ENCODE results near the gene LRRC4B. TPM values are rescaled to one million over a fixed set of nuclear protein-coding genes. Genes with fewer than 3 reads are reported as not detected.

Gene LRRC4B
- total RNA-seq, 4 donors from 2014 or later: 0.33 to 0.81 (median 0.34) TPM; not detected in 1

GRCh38 chr19:50516964-50517703 is 51.1 kb downstream of the LRRC4B start:
- in situ Hi-C loops (cut with MboI; ENCODE audit: low sequenced_read_pairs in 4 of 4) (no loop called here), intact Hi-C loops (cut with DNase I; ENCODE audit: low total_unique reads) (loop anchor here (10.0 kb wide), 1 partner anchor 288 kb away; no protein-coding TSS in a partner anchor)
- Histone ChIP-seq H3K4me3 (no peak overlapping the region), H3K9me3 (no peaks in the 10 kb centered on the region), H3K27ac (no peak overlapping the region), H3K4me1 (no peaks in the 10 kb centered on the region), H3K27me3 (peaks cover 0 to 8% (median 4%) of the 10 kb centered on the region in 3 donors), H3K36me3 (no peaks in the 10 kb centered on the region)
- TF ChIP-seq CTCF (IDR thresholded peaks at IDR 0.05 in 4 of 5, conservative IDR thresholded peaks at IDR 0.05 in 1 of 5) (no peak), POLR2A (IDR thresholded peaks at IDR 0.05) (no peak)
- ATAC-seq (no peak), DNase-seq (no peak)

DNA sequence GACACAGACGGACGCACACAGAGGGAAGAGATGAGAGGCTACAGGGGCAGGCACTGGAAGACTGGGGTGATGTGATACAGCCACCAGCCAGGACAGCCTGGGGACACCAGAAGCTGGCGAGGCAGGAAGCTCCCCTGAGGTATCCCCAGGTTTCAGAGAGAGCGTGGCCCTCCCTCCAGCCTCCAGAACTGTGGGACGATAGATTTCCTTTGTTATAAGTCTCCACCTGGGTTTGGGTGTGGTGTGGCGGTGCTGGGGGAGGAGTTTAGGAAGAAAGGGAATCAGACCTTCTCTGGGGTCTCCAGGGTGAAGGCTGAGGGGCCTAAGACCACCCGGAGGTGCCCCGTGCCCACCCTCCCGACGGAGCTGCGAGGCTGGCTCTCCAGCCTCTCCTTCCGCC is 51.8 kb downstream of the LRRC4B start:
- H3K36me3 ChIP-seq: no peaks in the 10 kb centered on the region
- no peak for ATAC-seq
- peaks cover 0 to 8% (median 4%) of the 10 kb centered on the region in 3 donors for H3K27me3 ChIP-seq
- no peak overlapping the region for H3K4me3 ChIP-seq
- TF ChIP-seq CTCF (IDR thresholded peaks at IDR 0.05 in 4 of 5, conservative IDR thresholded peaks at IDR 0.05 in 1 of 5) (no peak), POLR2A (IDR thresholded peaks at IDR 0.05) (no peak)
- DNase-seq: no peak
- in situ Hi-C loops (cut with MboI; ENCODE audit: low sequenced_read_pairs in 4 of 4) (no loop called here), intact Hi-C loops (cut with DNase I; ENCODE audit: low total_unique reads) (loop anchor here (10.0 kb wide), 1 partner anchor 288 kb away; no protein-coding TSS in a partner anchor)
- no peak overlapping the region for H3K27ac ChIP-seq
- no peaks in the 10 kb centered on the region for H3K4me1 ChIP-seq
- no peaks in the 10 kb centered on the region for H3K9me3 ChIP-seq

- H3K4me3 ChIP-seq: no peak overlapping the region
- H3K4me1 ChIP-seq: peaks cover 4 to 5% of the 10 kb centered on the region in 2 donors
- TF ChIP-seq POLR2A (IDR thresholded peaks at IDR 0.05) (no peak), CTCF (IDR thresholded peaks at IDR 0.05 in 4 of 5, conservative IDR thresholded peaks at IDR 0.05 in 1 of 5) (no peak)
- DNase-seq: no peak
- intact Hi-C loops (cut with DNase I; ENCODE audit: low total_unique reads) (loop anchor here (10.0 kb wide), 1 partner anchor 290 kb away; no protein-coding TSS in a partner anchor), in situ Hi-C loops (cut with MboI; ENCODE audit: low sequenced_read_pairs in 4 of 4) (no loop called here)
- peaks cover 0 to 8% (median 4%) of the 10 kb centered on the region in 3 donors for H3K27me3 ChIP-seq
- no peak overlapping the region for H3K27ac ChIP-seq
- no peaks in the 10 kb centered on the region for H3K36me3 ChIP-seq
- ATAC-seq: no peak
- no peaks in the 10 kb centered on the region for H3K9me3 ChIP-seq
Measured at GRCh38 chr19:50515168-50515561, 53.1 kb downstream of the LRRC4B start.

- no peak for ATAC-seq
- intact Hi-C loops (cut with DNase I; ENCODE audit: low total_unique reads) (loop anchor here (5.0 to 10.0 kb wide), 2 partner anchors 290 to 853 kb away; partner anchors contain the start of genes CLDND2 and ETFB), in situ Hi-C loops (cut with MboI; ENCODE audit: low sequenced_read_pairs in 4 of 4) (no loop called here)
- H3K9me3 ChIP-seq: no peaks in the 10 kb centered on the region
- no peaks in the 10 kb centered on the region for H3K36me3 ChIP-seq
- no peak for DNase-seq
- peaks cover 0 to 8% (median 4%) of the 10 kb centered on the region in 3 donors for H3K27me3 ChIP-seq
- TF ChIP-seq POLR2A (IDR thresholded peaks at IDR 0.05) (no peak), CTCF (IDR thresholded peaks at IDR 0.05 in 4 of 5, conservative IDR thresholded peaks at IDR 0.05 in 1 of 5) (no peak)
- peaks cover 7 to 9% of the 10 kb centered on the region in 2 donors for H3K4me1 ChIP-seq
- H3K4me3 ChIP-seq: no peak overlapping the region
- no peak overlapping the region for H3K27ac ChIP-seq
Measured at GRCh38 chr19:50514346-50515167, 53.7 kb downstream of the LRRC4B start.

Data from gastrocnemius medialis (tissue), 4 donors.